Measurements from ENCODE around the gene PHC2.

DNA sequence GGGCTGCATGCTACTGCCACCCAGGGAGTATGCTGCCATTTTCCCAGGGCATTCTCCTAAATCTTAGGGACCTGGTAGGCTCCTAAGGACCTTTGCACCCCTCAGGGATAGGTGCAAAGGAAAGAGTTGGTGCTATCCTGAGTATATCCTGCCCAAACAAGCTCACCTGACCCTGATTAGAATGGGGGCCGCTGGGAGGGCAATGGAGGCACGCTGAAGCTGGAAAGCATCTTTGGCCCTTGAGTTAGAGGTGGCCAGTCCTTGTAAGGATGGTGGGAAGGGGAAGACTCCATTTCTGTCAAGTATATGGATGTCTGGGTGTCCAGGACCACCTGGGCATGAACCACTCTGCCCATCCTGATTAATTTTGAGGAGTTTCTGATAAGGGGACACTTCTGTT lies 61.1 kb downstream of the PHC2 start:
- TF ChIP-seq, protein P1, sequence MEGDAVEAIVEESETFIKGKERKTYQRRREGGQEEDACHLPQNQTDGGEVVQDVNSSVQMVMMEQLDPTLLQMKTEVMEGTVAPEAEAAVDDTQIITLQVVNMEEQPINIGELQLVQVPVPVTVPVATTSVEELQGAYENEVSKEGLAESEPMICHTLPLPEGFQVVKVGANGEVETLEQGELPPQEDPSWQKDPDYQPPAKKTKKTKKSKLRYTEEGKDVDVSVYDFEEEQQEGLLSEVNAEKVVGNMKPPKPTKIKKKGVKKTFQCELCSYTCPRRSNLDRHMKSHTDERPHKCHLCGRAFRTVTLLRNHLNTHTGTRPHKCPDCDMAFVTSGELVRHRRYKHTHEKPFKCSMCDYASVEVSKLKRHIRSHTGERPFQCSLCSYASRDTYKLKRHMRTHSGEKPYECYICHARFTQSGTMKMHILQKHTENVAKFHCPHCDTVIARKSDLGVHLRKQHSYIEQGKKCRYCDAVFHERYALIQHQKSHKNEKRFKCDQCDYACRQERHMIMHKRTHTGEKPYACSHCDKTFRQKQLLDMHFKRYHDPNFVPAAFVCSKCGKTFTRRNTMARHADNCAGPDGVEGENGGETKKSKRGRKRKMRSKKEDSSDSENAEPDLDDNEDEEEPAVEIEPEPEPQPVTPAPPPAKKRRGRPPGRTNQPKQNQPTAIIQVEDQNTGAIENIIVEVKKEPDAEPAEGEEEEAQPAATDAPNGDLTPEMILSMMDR (optimal IDR thresholded peaks at IDR 0.05 in 1 of 3, IDR thresholded peaks at IDR 0.05 in 1 of 3, conservative IDR thresholded peaks at IDR 0.05 in 1 of 3; ENCODE audit: extremely low read depth in 1 of 3, insufficient read depth in 2 of 3, low read length in 3 of 3): no peak
- no peak for TF ChIP-seq EZH2 (IDR thresholded peaks at IDR 0.05; ENCODE audit: low read length)
